DND-41 (cell line): Measurements from ENCODE around the gene ADGRG4.

Experiments used
- EZH2 ChIP-seq: IDR thresholded peaks from 3 replicates; pipeline ENCODE4 v1.6.1; 2012; ENCODE audit warnings: borderline replicate concordance, low read depth, mild to moderate bottlenecking, moderate library complexity, low read length, inconsistent platforms; ENCODE audit not compliant: severe bottlenecking
- TF ChIP-seq, protein P1 (sequence below): IDR thresholded peaks from 2 replicates; pipeline ENCODE4 v1.5.1; 2012; ENCODE audit warnings: borderline replicate concordance, low read length, moderate library complexity, mild to moderate bottlenecking; ENCODE audit not compliant: poor library complexity, severe bottlenecking; ENCODE audit errors: extremely low read depth

DNA sequence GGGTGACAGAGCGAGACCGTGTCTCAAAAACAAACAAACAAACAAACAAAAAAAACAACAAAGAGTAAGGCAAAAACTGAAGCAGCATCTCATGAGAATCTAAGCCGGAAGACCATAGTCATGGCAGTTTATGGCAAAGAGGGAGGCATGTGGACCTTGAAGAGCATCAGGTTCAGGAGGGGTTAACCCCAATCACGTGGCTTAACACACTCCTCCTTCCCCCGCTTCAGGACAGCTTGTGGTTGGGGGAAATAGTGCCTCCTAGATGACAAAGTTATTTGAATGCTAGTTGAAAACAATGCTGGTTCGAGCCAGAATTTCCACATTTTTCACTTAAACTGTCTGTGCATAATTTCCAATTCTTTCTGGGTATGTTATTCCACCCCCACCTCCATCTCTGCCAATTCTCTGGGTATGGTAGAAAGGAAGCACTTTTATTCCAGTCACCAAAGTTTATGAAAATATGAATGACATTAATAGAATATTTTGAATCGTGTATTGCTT, 37.9 kb upstream of the ADGRG4 start:
- TF ChIP-seq, protein P1, sequence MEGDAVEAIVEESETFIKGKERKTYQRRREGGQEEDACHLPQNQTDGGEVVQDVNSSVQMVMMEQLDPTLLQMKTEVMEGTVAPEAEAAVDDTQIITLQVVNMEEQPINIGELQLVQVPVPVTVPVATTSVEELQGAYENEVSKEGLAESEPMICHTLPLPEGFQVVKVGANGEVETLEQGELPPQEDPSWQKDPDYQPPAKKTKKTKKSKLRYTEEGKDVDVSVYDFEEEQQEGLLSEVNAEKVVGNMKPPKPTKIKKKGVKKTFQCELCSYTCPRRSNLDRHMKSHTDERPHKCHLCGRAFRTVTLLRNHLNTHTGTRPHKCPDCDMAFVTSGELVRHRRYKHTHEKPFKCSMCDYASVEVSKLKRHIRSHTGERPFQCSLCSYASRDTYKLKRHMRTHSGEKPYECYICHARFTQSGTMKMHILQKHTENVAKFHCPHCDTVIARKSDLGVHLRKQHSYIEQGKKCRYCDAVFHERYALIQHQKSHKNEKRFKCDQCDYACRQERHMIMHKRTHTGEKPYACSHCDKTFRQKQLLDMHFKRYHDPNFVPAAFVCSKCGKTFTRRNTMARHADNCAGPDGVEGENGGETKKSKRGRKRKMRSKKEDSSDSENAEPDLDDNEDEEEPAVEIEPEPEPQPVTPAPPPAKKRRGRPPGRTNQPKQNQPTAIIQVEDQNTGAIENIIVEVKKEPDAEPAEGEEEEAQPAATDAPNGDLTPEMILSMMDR: no peak
- no peak for TF ChIP-seq EZH2
